GM19467 (cell line): ENCODE data around the gene KAT6B.

Experiments used
- ATAC-seq: cut with Tn5 transposase; IDR thresholded peaks from one replicate; pipeline ENCODE4 v1.9.1; 2021; ENCODE audit warnings: mild to moderate bottlenecking, moderate library complexity; ENCODE audit not compliant: unreplicated experiment

Gene KAT6B

DNA sequence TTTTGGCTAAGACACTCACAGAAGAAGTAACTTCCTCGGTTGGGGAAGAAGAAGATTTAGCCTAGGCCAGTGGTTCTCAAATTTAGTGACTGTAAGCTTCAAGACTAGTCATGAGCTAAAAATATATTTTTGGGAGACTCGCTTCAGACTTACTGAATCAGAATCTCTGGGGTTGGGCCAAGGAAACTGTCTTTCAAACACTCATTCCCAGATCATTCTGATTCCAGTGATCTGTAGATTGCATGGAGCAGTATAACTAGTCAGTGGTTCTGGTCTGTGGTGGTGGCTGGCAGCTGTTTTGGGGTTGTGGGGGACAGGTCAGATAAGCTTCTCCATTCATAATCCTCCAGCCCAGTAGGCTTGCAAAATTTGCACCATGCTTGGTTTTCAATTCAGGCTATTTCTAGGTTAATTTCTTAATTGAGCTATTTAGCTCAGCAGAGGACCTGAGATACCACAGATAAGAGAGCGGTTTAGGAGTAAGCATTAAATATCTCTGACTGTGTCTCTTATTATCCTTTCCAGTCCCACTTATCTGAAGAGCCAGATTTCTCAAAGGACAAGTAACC lies 3.8 kb upstream of the KAT6B start:
- no peak for ATAC-seq

DNA sequence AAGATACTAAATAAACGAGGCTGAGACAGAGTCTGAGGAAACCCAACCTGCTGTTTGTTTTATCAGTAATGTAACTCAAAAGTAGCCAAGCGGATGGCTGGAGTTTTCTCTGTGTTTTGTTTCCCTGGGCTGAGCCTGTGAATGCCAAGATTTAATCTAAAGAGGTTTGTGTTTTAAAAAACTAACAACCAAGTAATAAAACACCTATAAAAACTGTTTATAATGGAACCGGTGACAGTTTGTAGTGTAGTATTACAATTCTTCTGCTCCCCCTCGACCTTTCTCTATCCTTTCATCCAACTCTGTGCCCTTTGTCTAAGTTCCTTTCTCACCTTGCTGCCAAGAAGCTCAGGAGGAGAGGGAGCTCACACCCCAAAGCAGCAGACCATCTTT lies 2.6 kb upstream of the KAT6B start:
- no peak for ATAC-seq

DNA sequence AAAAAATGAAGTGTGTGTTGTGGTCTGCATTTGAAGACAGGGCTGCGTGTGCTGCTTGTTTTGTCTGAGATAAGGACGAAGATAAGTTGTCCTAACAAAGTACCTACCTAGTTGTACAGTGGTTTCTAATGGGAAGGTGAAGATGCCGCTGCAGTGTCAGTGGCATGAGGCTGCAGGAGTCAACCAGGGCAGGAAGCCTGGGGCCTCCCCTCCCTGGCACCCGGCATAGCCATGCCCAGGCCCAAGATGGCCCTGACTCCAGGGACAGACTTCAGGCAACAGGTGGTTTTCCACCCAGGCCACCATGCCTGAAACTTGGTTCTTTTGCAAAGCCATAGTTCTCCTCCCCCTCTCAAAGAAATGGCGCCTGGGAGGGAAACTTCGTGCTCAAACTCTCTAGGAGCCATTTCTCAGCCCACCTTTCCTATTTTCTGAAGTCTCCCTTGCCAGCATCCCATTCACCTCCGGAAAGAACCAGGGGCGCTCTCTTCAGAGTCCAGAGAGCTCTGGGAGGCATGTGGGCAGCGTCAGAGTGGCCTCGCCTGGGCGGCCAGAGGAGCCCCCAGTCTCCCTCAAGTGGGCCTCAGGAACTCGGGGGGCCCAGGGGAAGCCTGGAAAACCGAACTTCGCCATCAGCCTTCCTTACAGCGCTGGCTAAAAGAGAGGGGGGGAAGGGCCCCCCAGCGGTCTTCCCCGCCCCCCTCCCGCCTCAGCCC lies 2.1 kb upstream of the KAT6B start:
- ATAC-seq, result no peak

DNA sequence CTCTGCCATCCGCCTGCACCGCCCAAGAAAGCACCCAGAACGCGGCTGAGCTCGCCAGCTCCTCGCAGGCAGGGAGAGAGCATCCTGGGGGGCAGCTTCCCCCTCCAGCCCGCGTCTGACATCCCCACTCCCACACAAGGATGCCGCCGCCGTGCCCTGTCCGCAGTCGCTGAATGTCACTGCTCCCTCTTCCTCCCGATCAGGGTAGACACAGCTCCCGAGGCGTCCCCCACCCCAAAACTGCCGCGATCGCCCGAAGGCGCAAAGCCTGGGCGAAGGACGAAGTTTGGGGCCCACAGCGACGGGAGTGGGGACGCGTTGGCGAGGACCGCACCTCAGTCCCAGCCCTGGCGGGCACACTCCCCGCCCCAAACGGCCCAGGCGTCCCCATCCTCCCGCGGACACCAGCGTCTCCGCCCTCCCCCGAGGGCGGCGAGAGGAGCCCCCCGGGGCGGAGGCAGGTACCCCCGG lies 1.5 kb upstream of the KAT6B start:
- peak; percentile 1 for ATAC-seq

DNA sequence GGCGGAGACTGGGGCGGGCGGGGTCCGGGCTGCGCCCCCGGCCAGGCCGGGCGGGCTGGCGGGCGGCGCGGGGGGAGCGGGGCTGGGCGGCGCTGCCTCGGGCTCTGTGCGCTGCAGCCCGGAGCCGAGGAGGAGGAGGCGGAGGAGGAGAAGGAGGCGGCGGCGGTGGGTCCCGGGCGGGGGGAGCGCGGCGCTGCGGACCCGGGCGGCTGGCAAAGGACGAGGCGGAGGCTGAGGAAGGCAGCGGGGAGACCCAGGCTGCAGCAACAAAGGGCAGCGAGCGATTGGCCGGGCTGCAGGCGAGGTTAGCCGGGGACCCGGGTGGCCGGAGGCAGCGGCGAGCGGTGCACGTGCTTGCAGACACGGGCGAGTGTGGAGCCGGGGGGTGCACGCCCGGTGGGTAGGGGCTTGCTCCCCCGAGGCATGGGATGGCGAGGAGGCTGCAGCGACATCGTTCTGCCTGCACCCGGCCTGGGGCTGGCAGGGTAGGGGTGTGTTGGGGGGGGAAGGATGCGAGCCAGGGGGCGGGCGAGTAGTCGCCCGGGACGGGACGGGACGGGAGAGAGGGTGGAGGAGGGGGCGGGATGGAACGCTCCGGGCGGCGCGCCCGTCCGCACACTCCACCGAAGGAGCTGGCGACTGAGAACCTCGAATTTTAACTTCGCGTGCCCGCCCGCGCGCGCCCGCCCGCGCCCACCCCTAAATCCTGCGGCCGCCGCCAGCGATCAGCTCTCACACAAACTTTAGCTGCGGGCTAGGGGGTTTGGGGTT lies 844 bp upstream of the KAT6B start:
- ATAC-seq, result peak; percentile 4

DNA sequence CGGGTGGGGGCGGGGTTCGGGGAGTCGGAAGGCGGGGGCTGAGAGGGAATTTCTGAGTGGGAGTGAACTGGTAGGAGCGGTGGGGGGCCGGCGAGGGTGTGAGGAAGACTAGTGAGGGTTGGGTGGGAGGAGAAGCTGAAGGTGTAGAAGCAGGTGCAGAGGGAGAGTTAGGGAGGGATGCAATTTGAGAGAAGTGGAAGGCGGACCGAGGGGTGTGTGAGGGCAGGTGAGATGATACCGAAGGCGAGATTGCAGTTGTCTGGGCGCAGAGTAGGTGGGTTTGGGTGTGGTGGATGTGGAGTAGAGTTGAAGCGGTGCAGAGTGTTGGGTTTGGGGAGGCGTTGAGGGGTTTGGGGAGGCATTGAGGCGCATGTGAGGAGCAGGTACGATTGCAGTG lies 643 bp downstream of the KAT6B start:
- no peak for ATAC-seq

DNA sequence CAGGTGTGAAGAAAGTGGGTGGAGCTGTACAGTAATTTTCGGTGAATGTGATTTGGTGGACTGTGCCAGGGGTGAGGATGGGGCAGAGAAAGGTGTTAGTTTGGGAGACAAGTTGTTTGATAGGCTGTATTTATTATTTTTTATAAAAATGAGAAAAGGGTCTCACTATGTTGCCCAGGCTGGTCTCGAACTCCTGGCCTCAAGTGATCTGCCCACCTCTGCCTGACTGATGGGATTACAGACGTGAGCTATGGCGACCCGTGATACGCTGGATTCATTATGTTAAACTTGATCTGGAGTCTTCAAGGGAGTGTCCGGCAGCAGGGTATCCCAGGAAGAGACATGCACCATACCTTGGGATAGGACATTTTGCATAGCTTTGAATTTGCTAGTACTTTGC lies 1.3 kb downstream of the KAT6B start:
- ATAC-seq, result no peak

DNA sequence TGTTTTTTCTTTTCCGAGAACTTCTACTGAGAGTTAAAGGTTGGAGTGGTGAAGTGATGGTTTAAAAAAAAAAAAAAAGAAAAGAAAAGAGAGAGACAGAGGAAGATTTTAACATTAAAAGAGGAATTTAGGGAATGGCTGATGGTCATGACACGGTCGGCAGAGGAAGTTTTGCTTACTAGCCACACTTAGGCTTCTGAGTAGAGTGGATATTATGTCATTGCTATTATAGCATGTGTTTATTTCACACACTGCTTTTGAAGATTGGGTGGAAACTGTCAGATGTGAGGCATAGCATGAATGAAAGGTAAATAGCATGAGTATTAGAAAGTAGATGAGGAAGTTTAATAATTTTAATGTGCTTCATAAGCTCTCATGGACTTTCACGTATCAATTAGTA lies 2.5 kb downstream of the KAT6B start:
- no peak for ATAC-seq

DNA sequence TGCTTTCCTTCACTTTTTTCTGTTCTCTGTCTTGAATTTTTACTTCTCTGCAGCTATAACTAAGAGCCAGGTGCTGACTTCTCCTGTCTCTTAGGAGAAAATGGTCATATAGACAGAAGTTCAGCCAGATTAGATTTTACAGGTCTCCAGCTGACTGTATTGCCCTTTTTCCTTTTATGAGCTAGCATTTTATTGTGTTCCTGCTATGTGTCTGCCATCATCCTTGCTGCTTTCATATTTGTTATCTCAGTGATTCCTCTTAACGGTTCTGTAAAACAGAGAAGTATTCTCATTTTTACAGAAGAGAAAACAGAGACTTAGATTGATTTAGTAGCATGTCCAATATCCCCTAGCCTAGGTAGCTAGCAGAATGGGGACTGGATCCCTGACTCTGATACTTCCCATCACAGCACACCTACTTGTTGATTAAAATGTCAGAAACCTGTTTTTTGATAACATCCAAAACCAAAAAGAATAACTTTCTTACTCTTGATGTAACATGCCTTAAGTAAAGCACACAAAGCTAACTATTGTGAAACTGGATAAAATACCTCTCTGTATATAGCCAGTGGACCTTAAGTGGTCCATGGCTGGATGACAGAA lies 5.2 kb downstream of the KAT6B start:
- no peak for ATAC-seq

DNA sequence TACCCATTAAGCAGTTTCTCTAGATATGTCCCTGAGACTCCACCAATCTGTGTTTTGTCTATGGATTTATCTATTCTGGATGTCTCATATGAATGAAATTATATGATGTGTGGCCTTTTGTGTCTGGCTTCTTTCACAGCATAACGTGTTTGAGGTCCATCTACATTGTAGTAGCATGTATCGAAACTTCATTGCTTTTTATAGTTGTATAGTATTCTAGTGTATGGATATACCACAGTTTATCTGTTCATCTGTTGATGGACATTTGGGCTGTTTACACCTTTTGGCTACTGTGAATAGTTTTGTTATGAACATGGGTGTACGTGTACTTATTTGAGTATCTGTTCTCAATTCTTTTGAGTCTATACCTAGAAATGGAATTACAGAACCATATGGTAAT lies 9.6 kb downstream of the KAT6B start:
- no peak for ATAC-seq

DNA sequence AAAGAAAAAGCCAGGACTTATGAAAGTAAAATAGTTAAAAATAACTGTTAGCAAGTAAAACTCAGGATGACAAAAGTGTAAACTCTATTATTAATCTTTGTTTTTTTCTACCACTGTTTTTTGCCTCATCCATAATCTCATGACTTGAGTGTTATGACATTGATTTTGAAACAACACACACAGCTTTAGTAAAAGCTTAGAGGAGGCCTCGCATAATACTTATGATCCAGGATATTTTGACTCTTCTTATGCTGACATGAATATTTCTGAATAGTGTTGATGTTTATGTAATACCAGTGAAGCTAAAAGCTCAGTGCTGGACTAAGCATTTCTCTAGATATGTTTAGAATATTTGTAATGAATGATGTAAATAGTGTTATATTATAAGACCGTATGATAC lies 10.5 kb downstream of the KAT6B start:
- ATAC-seq, result no peak

DNA sequence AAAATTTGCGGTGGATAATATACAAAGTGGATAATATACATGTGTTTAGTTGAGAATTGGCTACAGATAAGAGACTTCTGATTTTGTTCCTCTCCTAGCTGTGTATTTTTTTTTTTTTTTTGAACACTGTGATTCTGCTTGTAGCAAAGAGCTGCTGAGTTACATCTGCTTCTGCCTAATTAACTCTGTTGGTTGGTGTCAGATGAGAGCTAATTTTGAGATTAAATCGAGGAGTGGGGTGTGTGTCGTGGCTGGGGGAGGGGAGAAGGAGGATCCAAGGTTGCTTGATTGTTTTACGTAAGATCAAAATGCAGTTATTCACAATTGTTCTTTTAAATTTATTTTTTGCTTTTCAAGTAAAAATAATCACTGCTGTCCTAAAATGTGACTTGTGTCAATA lies 11.3 kb downstream of the KAT6B start:
- ATAC-seq, result no peak

DNA sequence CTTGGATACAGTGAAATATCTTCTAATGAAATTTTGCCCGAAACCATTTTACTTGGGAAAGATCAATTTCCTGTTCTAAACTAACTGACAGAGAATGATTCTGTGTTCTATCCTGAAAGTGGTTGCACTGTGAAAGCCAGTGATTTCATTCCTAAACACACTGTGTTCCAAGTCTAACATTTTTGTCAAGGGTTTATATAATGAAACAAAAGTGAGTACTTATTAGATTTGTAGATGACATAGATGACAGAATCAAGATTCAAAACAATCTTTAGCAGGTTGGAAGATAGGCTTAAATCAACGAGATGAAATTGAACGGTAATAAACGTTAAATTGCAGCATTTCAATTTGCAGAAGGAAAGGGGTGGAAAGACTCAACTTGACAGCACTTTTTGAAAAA lies 13.3 kb downstream of the KAT6B start:
- ATAC-seq, result no peak

DNA sequence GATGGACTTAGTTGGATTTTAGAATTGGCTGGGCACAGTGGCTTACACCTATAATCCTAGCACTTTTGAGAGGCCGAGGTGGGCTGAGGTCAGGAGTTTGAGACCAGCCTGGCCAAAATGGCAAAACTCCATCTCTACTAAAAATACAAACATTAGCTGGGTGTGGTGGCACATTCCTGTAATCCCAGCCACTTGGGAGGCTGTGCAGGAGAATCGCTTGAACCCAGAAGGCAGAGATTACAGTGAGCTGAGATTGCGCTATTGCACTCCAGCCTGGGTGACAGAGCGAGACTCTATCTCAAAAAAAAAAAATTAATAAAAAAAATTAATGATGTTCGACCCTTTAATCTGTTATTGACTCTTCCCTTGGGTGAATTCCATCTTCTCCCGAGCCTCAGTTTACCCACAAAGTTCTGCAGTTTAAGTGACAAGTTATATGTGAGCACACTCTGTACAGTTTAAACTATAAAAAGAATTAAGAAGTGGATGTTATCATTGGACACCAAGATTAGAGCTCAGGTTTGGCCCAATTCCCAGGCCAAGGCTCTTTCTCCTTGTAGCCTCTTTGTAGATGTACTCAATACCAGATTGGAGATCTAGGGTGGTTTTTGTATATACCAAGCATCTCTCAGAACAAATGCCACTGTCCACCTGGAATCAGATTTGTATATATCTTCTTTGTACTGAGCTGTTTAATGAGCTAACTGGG lies 15.0 kb downstream of the KAT6B start:
- ATAC-seq, result no peak

DNA sequence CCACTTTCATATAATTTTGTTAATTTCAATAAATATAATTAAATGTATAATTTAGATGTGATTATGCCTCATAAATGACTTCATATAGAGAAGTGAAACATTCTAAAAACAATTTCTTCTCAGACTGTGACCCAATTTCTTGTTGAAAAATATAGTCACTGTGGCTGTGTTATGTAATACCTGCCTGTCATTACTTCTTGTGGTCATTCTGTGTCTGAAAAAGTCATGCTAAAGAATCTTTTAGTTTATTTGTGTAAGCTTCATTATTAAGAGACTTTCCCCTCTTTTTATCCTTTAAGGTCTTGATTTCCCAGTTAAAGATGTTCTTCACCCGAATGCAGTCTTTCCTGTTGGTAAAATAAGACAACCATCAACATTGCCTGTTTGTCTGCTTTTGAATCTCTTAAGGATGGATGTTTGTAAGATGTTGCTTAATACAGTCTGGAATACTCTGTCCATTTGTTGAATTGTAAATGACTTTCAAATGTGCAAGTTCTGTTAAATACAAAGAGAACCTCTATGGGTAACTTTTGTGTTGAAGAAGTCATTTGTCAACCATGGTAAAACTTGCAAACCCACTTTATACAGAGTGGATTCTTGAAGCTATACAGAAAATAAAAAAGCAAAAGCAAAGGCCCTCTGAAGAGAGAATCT lies 16.0 kb downstream of the KAT6B start:
- ATAC-seq, result no peak

DNA sequence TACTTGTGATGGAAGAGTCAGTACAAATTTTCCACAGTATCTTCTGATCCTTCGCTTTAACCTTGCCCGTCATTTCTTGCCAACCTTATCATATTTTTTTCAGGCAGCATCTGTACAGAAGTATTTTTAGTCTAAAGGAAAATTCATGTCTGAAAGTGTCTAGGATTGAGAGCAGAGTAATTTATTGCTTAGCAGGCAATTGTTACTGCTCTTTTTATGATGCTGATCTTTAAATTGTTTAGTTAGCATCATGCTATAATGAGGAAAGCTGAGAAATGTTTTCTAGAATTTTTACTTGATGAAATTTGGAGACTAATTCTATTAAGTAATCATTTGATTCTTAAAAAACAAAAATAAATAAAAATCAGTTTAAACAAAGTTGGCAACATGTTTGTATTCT lies 20.6 kb downstream of the KAT6B start:
- no peak for ATAC-seq

DNA sequence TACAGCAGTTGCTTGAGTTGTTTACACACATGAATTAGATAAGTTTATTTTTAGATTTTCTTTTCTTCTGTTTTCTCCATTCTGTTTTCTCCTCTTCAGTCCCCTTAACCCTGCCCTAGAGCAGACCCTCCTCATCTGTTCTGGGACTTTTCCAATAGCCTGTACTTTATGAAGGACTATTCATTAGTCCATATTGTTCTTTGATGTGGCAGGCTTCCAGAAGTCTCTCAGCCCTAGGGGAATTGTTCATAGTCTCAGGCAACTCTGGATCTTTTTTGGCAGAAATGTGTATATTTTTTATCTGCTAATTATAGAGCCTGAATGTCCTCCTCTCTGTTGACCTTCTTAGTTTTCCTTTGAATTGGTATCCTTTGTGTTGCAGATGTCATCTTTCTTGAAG lies 25.4 kb downstream of the KAT6B start:
- no peak for ATAC-seq

DNA sequence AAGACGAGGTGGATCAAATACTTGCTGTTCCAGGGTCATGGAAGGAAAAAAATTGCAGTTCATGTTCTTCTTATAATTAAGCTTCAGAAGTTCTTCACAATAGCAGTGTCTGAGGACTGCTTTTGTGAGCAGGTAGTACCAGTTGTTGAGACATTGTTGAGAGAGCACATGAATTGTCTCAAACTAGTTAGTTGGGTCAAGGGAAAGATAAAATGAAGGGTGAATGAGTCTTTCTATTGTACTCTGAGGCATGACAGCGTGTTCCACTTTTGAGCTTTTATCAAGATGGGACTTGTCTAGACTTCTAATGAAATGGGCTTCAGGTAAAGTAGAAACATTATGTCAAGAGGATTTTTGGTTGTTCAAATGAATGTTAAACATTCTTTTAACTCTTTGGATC lies 26.0 kb downstream of the KAT6B start:
- no peak for ATAC-seq

DNA sequence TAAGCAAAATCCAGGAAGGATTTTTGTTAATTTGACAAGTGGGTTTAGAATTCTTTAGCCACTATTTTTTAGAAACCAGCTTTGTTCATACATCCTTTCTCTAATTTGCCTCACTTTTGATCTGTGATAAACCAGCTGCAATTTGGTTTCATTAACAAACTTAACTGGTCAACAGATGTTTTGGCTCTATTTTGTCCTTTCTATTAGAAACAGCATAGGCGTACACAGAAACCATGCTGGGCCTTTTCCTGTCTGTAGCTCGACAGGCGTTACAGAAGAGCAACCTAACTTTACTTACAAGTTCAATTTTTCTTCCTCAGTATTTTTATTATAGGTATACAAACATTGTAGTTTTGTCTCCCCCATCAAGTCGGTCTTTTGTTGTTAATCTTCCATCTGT lies 28.2 kb downstream of the KAT6B start:
- no peak for ATAC-seq

DNA sequence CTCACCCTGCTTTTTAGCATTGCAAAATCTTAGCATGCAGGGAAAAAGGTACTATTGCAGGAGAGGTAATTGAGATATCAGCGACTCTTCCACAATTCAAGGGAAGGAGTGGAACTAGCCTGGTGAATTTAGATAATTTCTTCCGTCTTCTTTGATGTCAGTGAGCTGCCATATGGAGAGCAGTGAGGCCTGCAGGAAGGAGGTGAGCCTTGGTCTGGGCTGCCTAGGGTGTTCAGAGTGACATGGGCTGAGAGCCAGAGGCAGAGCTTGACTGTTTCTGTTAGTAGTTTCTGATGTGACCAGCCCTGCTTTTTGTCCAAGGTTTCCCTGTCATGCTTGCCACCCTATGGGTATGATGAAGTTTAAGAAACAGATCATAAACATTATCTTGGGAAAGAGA lies 28.6 kb downstream of the KAT6B start:
- ATAC-seq, result no peak

DNA sequence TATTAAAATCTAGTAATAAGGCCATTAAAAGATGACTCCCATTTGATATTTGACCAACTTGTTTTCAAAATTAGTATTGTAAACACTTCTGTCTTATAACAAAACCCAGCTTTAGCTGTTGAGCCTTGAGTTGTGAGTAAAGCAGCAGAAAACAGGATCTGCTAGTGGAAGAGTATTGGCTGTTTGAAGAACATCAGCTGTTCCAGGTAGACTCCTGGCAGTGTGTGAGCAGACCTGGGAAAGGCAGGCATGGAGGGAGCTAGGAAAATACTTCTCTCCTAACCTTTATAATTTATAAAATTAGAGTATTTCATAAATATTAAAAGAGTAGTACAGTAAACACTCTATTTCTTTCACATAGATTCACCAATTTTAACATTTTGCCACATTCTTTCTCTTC lies 29.0 kb downstream of the KAT6B start:
- ATAC-seq, result no peak
